Measurements from ENCODE around the gene TRPM4.

TRPM4 gene

GRCh38 chr19:49136771-49137171 lies 20.8 kb upstream of the TRPM4 start:
- H3K4me2 ChIP-seq (ENCODE audit: low read depth, low read length, poor library complexity, severe bottlenecking): no peak overlapping the region

DNA sequence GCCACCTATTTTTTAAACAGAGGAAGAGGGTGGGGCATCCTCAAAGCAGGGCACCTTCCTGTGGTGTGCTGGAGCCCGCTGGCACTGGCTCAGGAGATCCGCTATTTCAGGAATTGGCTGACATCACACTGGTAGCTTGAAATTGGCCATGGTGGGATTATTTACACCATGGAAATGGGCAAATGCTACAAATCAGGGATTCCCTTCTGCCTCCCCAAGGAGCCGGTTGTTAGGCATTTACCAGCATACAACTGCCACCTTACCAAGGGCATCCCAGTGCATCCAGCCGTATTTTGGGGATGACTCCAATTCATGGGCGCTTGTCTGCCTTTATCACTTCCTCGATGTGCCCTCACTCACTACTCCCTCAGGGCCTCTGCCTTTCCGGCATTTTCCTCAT lies 16.6 kb upstream of the TRPM4 start:
- H3K4me1 ChIP-seq (ENCODE audit: insufficient read depth, low read length, poor library complexity, severe bottlenecking): peaks cover 5% of the 10 kb centered on the region
- H3K9me2 ChIP-seq (replicated peaks; ENCODE audit: low read depth, low read length): no peaks in the 10 kb centered on the region
- no peak overlapping the region for H3K9ac ChIP-seq (ENCODE audit: low read depth, low read length, poor library complexity, severe bottlenecking)

More at GRCh38 chr19:49136771-49137171, 20.8 kb upstream of the TRPM4 start:
- no peak overlapping the region for H3K9ac ChIP-seq (ENCODE audit: low read depth, low read length, poor library complexity, severe bottlenecking)
- no peaks in the 10 kb centered on the region for H3K27me3 ChIP-seq (ENCODE audit: insufficient read depth, low read length, poor library complexity, severe bottlenecking)
- H3K9me2 ChIP-seq (replicated peaks; ENCODE audit: low read depth, low read length): no peaks in the 10 kb centered on the region
- no peaks in the 10 kb centered on the region for H3K9me3 ChIP-seq (ENCODE audit: insufficient read depth, low read depth, low read length)
- no peaks in the 10 kb centered on the region for H4K20me1 ChIP-seq (ENCODE audit: insufficient read depth, low read length, poor library complexity, severe bottlenecking)
- H3K4me1 ChIP-seq (ENCODE audit: insufficient read depth, low read length, poor library complexity, severe bottlenecking): no peaks in the 10 kb centered on the region
- no peaks in the 10 kb centered on the region for H3K36me3 ChIP-seq (ENCODE audit: insufficient read depth, low read length)
- no peaks in the 10 kb centered on the region for H3F3A ChIP-seq (ENCODE audit: low read depth)
- no peak overlapping the region for H3K4me3 ChIP-seq (ENCODE audit: low read length, poor library complexity, severe bottlenecking)
- TF ChIP-seq EZH2phosphoT487 (IDR thresholded peaks at IDR 0.05; ENCODE audit: borderline replicate concordance) (no peak), CTCF (conservative IDR thresholded peaks at IDR 0.05; ENCODE audit: low read length) (no peak)
- H2AFZ ChIP-seq (ENCODE audit: low read length): no peak overlapping the region
- H3K79me2 ChIP-seq (ENCODE audit: insufficient read depth, low read length): no peaks in the 10 kb centered on the region

GRCh38 chr19:49141352-49141751 lies 16.2 kb upstream of the TRPM4 start:
- H3K79me2 ChIP-seq (ENCODE audit: insufficient read depth, low read length): no peaks in the 10 kb centered on the region
- H3K9me2 ChIP-seq (replicated peaks; ENCODE audit: low read depth, low read length): no peaks in the 10 kb centered on the region
- no peak overlapping the region for H2AFZ ChIP-seq (ENCODE audit: low read length)
- no peak for TF ChIP-seq EZH2phosphoT487 (IDR thresholded peaks at IDR 0.05; ENCODE audit: borderline replicate concordance)
- no peak for TF ChIP-seq CTCF (conservative IDR thresholded peaks at IDR 0.05; ENCODE audit: low read length)
- H3K9ac ChIP-seq (ENCODE audit: low read depth, low read length, poor library complexity, severe bottlenecking): no peak overlapping the region
- no peaks in the 10 kb centered on the region for H3K36me3 ChIP-seq (ENCODE audit: insufficient read depth, low read length)
- H3K27me3 ChIP-seq (ENCODE audit: insufficient read depth, low read length, poor library complexity, severe bottlenecking): no peaks in the 10 kb centered on the region
- H3K9me3 ChIP-seq (ENCODE audit: insufficient read depth, low read depth, low read length): no peaks in the 10 kb centered on the region
- H3K4me2 ChIP-seq (ENCODE audit: low read depth, low read length, poor library complexity, severe bottlenecking): no peak overlapping the region
- H4K20me1 ChIP-seq (ENCODE audit: insufficient read depth, low read length, poor library complexity, severe bottlenecking): no peaks in the 10 kb centered on the region
- peaks cover 9% of the 10 kb centered on the region for H3K4me1 ChIP-seq (ENCODE audit: insufficient read depth, low read length, poor library complexity, severe bottlenecking)
- H3F3A ChIP-seq (ENCODE audit: low read depth): no peaks in the 10 kb centered on the region
- no peak overlapping the region for H3K4me3 ChIP-seq (ENCODE audit: low read length, poor library complexity, severe bottlenecking)

More for the DNA sequence above, 16.6 kb upstream of the TRPM4 start:
- no peaks in the 10 kb centered on the region for H3K36me3 ChIP-seq (ENCODE audit: insufficient read depth, low read length)
- no peaks in the 10 kb centered on the region for H3F3A ChIP-seq (ENCODE audit: low read depth)
- no peaks in the 10 kb centered on the region for H3K9me3 ChIP-seq (ENCODE audit: insufficient read depth, low read depth, low read length)
- H2AFZ ChIP-seq (ENCODE audit: low read length): no peak overlapping the region
- H3K79me2 ChIP-seq (ENCODE audit: insufficient read depth, low read length): no peaks in the 10 kb centered on the region
- no peak overlapping the region for H3K4me3 ChIP-seq (ENCODE audit: low read length, poor library complexity, severe bottlenecking)
- TF ChIP-seq CTCF (conservative IDR thresholded peaks at IDR 0.05; ENCODE audit: low read length) (no peak), EZH2phosphoT487 (IDR thresholded peaks at IDR 0.05; ENCODE audit: borderline replicate concordance) (no peak)
- H3K4me2 ChIP-seq (ENCODE audit: low read depth, low read length, poor library complexity, severe bottlenecking): no peak overlapping the region
- no peaks in the 10 kb centered on the region for H4K20me1 ChIP-seq (ENCODE audit: insufficient read depth, low read length, poor library complexity, severe bottlenecking)
- H3K27me3 ChIP-seq (ENCODE audit: insufficient read depth, low read length, poor library complexity, severe bottlenecking): no peaks in the 10 kb centered on the region

Measured in Loucy (cell line).